Upper lobe of left lung (tissue), 6 donors: ENCODE measurements around the gene GJB2. TPM values are rescaled to one million over a fixed set of nuclear protein-coding genes. Genes with fewer than 3 reads are reported as not detected.
"Not testable (repeated sequence)": the region's sequence is repeated elsewhere in the genome, so short reads cannot be mapped to it uniquely, and the experiment has no call there.

Experiments
- ATAC-seq, 2 donors: fragments of 200-7000 bp; cut with Tn5 transposase; one replicate each; pipeline ENCODE4 v1.9.1; 2022; ENCODE audit warnings: mild to moderate bottlenecking in 2 of 2, moderate library complexity in 2 of 2; ENCODE audit not compliant: low FRiP score in 2 of 2
- DNase-seq, 2 donors: peaks; one replicate each; pipeline ENCODE4 v3.0.0-alpha.2; 2019 to 2020
- H3K27ac ChIP-seq, 4 donors: fragments of 200-600 bp; sonication (generic); one replicate each; pipeline ENCODE4 v1.5.1; 2016 to 2019
- H3K27me3 ChIP-seq, 4 donors: fragments of 200-600 bp; sonication (generic); one replicate each; pipeline ENCODE4 v1.5.1; 2017 to 2019
- H3K36me3 ChIP-seq, 4 donors: fragments of 200-600 bp; sonication (generic); one replicate each; pipeline ENCODE4 v1.5.1; 2016 to 2019
- H3K4me1 ChIP-seq, 4 donors: fragments of 200-600 bp; sonication (generic); one replicate each; pipeline ENCODE4 v1.5.1; 2018 to 2019
- H3K4me3 ChIP-seq, 4 donors: fragments of 200-600 bp; sonication (generic); one replicate each; pipeline ENCODE4 v1.5.1; 2017 to 2019; ENCODE audit warnings: mild to moderate bottlenecking in 2 of 4, moderate library complexity in 1 of 4
- H3K9me3 ChIP-seq, 4 donors: fragments of 200-600 bp; sonication (generic); one replicate each; pipeline ENCODE4 v1.5.1; 2018 to 2019
- CTCF ChIP-seq, 6 experiments: fragments of 450-650 bp in 4 of 6; fragments of 200-600 bp in 2 of 6; sonication (generic) in 2 of 6; IDR thresholded peaks; one replicate each; pipeline ENCODE4 v1.5.1; 2016 to 2019; ENCODE audit warnings: antibody characterized with exemption in 6 of 6
- EP300 ChIP-seq, 4 donors: sonication (generic); formaldehyde crosslinking; IDR thresholded peaks; one replicate each; pipeline ENCODE4 v1.5.1; 2017; ENCODE audit warnings: antibody characterized with exemption in 4 of 4, control low read depth in 2 of 4
- POLR2A ChIP-seq, 4 donors: fragments of 450-650 bp; IDR thresholded peaks; one replicate each; pipeline ENCODE4 v1.5.1; 2016 to 2017; ENCODE audit warnings: antibody characterized with exemption in 4 of 4, mild to moderate bottlenecking in 2 of 4
- POLR2AphosphoS5 ChIP-seq, 2 donors: sonication (generic); formaldehyde crosslinking; IDR thresholded peaks; one replicate each; pipeline ENCODE4 v1.5.1; 2017; ENCODE audit warnings: antibody characterized with exemption in 2 of 2
- WGBS, 2 donors: methylation state at CpG; one replicate each; pipeline ENCODE4 v1.1.5; 2017 to 2018; 5-methylcytosine and 5-hydroxymethylcytosine counted together
- total RNA-seq, 6 donors: library from RNA; depleted of rRNA in 4 of 6; stranded (reverse); fragments of >200 nt in 4 of 6; gene quantifications; one replicate each; pipeline versions ENCODE4 v1.1.0 to v1.2.1, GENCODE V29; 2016 to 2021
- donor health status: DM: no; HTN: no; CAD: no; lungs with moderate emphysema.
- donor health status: DM: no; HTN: yes; CAD: no; lungs with severe emphysema.

GJB2 gene
- total RNA-seq, 6 donors from 2014 or later = 0.31 to 1.5 (median 0.76) TPM; not detected in 1

GRCh38 chr13:20159646-20160305 is 33.0 kb downstream of the GJB2 start:
- DNase-seq = no peak
- Histone ChIP-seq H3K27me3 (peaks cover 0 to 53% (median 17%) of the 10 kb centered on the region in 4 donors), H3K4me1 (peaks cover 18 to 21% (median 19%) of the 10 kb centered on the region in 4 donors), H3K9me3 (no peaks in the 10 kb centered on the region), H3K27ac (no peak overlapping the region), H3K36me3 (no peaks in the 10 kb centered on the region), H3K4me3 (no peak overlapping the region)
- 33 to 34% methylated on average over 18 of the region's 18 CpGs for WGBS, 2 donors
- no peak for ATAC-seq
- no peak for TF ChIP-seq POLR2A (IDR thresholded peaks at IDR 0.05)
- TF ChIP-seq EP300 (IDR thresholded peaks at IDR 0.05) = no peak
- TF ChIP-seq POLR2AphosphoS5 (IDR thresholded peaks at IDR 0.05) = no peak

GRCh38 chr13:20157151-20157796 is 35.5 kb downstream of the GJB2 start:
- H3K27me3 ChIP-seq = peaks cover 0 to 53% (median 17%) of the 10 kb centered on the region in 4 donors
- H3K4me1 ChIP-seq = peaks cover 18 to 21% (median 19%) of the 10 kb centered on the region in 4 donors
- H3K9me3 ChIP-seq = no peaks in the 10 kb centered on the region
- DNase-seq = no peak
- 47 to 52% methylated on average over 3 of the region's 3 CpGs for WGBS, 2 donors
- H3K27ac ChIP-seq = no peak overlapping the region
- TF ChIP-seq EP300 (IDR thresholded peaks at IDR 0.05) (no peak), POLR2A (IDR thresholded peaks at IDR 0.05) (no peak), CTCF (IDR thresholded peaks at IDR 0.05) (no peak), POLR2AphosphoS5 (IDR thresholded peaks at IDR 0.05) (no peak)
- H3K36me3 ChIP-seq = no peaks in the 10 kb centered on the region
- no peak overlapping the region for H3K4me3 ChIP-seq
- no peak for ATAC-seq

GRCh38 chr13:20156702-20157101 is 36.0 kb downstream of the GJB2 start:
- no peak overlapping the region for H3K27ac ChIP-seq
- H3K27me3 ChIP-seq = peaks cover 0 to 50% (median 15%) of the 10 kb centered on the region in 4 donors
- H3K4me1 ChIP-seq = peaks cover 15 to 18% (median 17%) of the 10 kb centered on the region in 4 donors
- DNase-seq = no peak
- H3K4me3 ChIP-seq = no peak overlapping the region
- WGBS, 2 donors = 34 to 41% methylated on average over 2 of the region's 2 CpGs
- ATAC-seq = no peak
- no peaks in the 10 kb centered on the region for H3K36me3 ChIP-seq
- TF ChIP-seq EP300 (IDR thresholded peaks at IDR 0.05) (no peak), POLR2AphosphoS5 (IDR thresholded peaks at IDR 0.05) (no peak), CTCF (IDR thresholded peaks at IDR 0.05) (no peak), POLR2A (IDR thresholded peaks at IDR 0.05) (no peak)
- H3K9me3 ChIP-seq = no peaks in the 10 kb centered on the region

- ATAC-seq, H3K27ac ChIP-seq, H3K36me3 ChIP-seq, H3K9me3 ChIP-seq, H3K4me1 ChIP-seq, DNase-seq, H3K4me3 ChIP-seq: not testable (repeated sequence)
- peaks cover 0 to 19% (median under 1%) of the 10 kb centered on the region in 4 donors for H3K27me3 ChIP-seq
- 85 to 99% methylated on average over 2 of the region's 2 CpGs for WGBS, 2 donors
These were observed 39.4 kb downstream of the GJB2 start for GRCh38 chr13:20153290-20153689.

- 77 to 83% methylated on average over 11 of the region's 11 CpGs for WGBS, 2 donors
- Histone ChIP-seq H3K27ac (no peak overlapping the region), H3K9me3 (no peaks in the 10 kb centered on the region), H3K4me1 (no peaks in the 10 kb centered on the region), H3K4me3 (no peak overlapping the region), H3K36me3 (no peaks in the 10 kb centered on the region), H3K27me3 (peaks cover 0 to 6% (median 0%) of the 10 kb centered on the region in 4 donors)
- DNase-seq (no peak), ATAC-seq (no peak)
- TF ChIP-seq EP300 (IDR thresholded peaks at IDR 0.05) = no peak
- TF ChIP-seq POLR2AphosphoS5 (IDR thresholded peaks at IDR 0.05) = no peak
- no peak for TF ChIP-seq CTCF (IDR thresholded peaks at IDR 0.05)
- TF ChIP-seq POLR2A (IDR thresholded peaks at IDR 0.05) = no peak
These were observed 41.1 kb downstream of the GJB2 start for GRCh38 chr13:20151612-20152011.
